ENCODE results near the gene KAZN. TPM values are rescaled to one million over a fixed set of nuclear protein-coding genes. Genes with fewer than 3 reads are reported as not detected.

Gene KAZN
- total RNA-seq, 3 donors from 2014 or later, result 12.2 to 16.4 (median 16.2) TPM

- Histone ChIP-seq H3K27me3 (no peaks in the 10 kb centered on the region), H3K27ac (peak overlapping the region; percentile 48 to 71), H3K4me3 (no peak overlapping the region), H3K9me3 (peaks cover 4 to 6% of the 10 kb centered on the region in 2 donors), H3K36me3 (no peaks in the 10 kb centered on the region), H3K4me1 (peaks cover 16 to 21% of the 10 kb centered on the region in 2 donors)
- TF ChIP-seq POLR2AphosphoS5 (IDR thresholded peaks at IDR 0.05) (no peak), POLR2A (IDR thresholded peaks at IDR 0.05) (no peak)
- TF ChIP-seq, protein P1, sequence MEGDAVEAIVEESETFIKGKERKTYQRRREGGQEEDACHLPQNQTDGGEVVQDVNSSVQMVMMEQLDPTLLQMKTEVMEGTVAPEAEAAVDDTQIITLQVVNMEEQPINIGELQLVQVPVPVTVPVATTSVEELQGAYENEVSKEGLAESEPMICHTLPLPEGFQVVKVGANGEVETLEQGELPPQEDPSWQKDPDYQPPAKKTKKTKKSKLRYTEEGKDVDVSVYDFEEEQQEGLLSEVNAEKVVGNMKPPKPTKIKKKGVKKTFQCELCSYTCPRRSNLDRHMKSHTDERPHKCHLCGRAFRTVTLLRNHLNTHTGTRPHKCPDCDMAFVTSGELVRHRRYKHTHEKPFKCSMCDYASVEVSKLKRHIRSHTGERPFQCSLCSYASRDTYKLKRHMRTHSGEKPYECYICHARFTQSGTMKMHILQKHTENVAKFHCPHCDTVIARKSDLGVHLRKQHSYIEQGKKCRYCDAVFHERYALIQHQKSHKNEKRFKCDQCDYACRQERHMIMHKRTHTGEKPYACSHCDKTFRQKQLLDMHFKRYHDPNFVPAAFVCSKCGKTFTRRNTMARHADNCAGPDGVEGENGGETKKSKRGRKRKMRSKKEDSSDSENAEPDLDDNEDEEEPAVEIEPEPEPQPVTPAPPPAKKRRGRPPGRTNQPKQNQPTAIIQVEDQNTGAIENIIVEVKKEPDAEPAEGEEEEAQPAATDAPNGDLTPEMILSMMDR (IDR thresholded peaks at IDR 0.05), result no peak
- DNase-seq (ENCODE audit: low spot score in 2 of 2), result no peak
- intact Hi-C loops (cut with DNase I; ENCODE audit: low total_unique reads), result no loop called here
These were observed 351.6 kb downstream of the KAZN start for GRCh38 chr1:14949836-14950713.

DNA sequence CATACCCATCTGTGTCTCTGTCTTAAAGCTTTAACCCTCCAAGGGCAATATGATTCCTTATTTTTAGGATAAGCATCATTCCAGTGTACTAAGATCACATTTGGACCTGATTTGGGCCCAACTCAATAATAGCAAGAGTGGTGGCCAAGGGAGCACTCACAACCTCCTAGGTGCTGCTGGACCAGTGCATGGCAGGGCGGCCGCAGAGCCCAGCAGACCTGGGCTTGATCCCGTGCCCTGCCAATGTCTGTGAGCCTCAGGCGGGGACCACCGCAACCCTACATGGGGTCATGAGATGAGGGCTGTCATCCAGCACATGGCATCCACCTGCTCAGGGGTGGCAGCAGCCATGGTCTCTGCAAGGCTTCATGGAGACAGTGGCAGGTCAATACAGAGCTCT is 353.3 kb downstream of the KAZN start:
- no peak for TF ChIP-seq POLR2AphosphoS5 (IDR thresholded peaks at IDR 0.05)
- TF ChIP-seq, protein P1 (IDR thresholded peaks at IDR 0.05), result no peak
- no peak for TF ChIP-seq POLR2A (IDR thresholded peaks at IDR 0.05)
- intact Hi-C loops (cut with DNase I; ENCODE audit: low total_unique reads), result no loop called here
- no peak overlapping the region for H3K27ac ChIP-seq

DNA sequence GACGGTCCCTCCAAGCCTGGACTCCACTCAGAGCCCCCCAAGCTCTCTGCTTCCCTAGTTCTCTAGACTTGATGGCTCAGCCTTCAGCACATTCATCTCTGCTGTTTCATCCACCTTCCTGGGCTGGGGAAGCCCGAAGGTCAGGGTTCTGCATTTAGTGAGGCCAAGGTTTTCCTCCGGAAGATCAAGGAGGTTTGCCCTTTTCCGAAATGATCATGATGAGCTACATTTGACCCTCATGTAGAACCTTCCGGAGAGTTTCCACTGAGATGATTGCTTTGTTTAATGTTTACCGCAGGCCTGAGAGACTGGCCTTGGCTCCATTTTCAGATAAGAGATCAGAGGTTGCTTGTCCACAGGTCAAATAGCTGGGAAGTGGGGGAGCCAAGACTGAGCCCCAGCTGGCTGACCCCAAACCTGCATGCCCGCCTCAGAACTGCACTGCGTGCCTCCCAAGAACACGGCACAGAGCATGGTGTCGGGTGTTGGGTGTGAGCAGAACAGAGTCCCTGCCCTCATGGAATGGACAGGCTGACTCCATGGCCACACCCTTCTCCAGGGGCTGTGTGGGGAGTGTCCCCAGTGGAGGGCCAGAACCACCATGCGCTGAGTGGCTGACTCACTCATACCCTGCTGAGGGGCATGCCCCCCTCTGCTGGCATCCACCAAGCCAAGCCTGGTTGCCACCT is 354.3 kb downstream of the KAZN start:
- peaks cover 2 to 7% of the 10 kb centered on the region in 2 donors for H3K4me1 ChIP-seq
- no peaks in the 10 kb centered on the region for H3K27me3 ChIP-seq
- intact Hi-C loops (cut with DNase I; ENCODE audit: low total_unique reads), result no loop called here
- no peak overlapping the region for H3K4me3 ChIP-seq
- no peak for TF ChIP-seq POLR2A (IDR thresholded peaks at IDR 0.05)
- TF ChIP-seq, protein P1 (IDR thresholded peaks at IDR 0.05), result no peak
- no peak for TF ChIP-seq POLR2AphosphoS5 (IDR thresholded peaks at IDR 0.05)
- no peaks in the 10 kb centered on the region for H3K36me3 ChIP-seq
- peaks cover 4 to 6% of the 10 kb centered on the region in 2 donors for H3K9me3 ChIP-seq
- DNase-seq (ENCODE audit: low spot score in 2 of 2), result no peak
- peak overlapping the region; percentile 5 to 81 for H3K27ac ChIP-seq

More for the DNA sequence above, 353.3 kb downstream of the KAZN start:
- no peak overlapping the region for H3K4me3 ChIP-seq
- H3K4me1 ChIP-seq, result peaks cover 7% of the 10 kb centered on the region in 2 donors
- H3K9me3 ChIP-seq, result peaks cover 4 to 6% of the 10 kb centered on the region in 2 donors
- DNase-seq (ENCODE audit: low spot score in 2 of 2), result no peak
- no peaks in the 10 kb centered on the region for H3K27me3 ChIP-seq
- H3K36me3 ChIP-seq, result no peaks in the 10 kb centered on the region

DNA sequence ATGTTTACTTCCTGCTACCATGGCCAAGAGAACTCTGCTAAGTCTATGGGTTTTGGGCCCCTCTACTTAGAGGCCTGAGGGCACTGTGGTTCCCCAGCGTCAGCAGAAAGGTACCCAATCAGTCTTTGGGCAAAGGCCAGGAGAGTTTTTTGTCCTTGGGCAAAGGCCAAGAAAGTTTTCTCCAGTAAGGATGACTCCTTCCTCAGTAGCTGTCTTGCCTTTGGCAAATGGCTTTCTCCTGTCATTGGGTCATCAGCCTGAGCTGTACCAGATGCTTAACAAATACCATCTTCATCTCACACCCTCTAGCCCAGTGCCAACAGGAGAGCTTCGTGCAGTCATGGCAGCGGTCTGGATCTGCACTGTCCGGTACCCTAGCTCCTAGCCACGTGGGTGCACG is 355.7 kb downstream of the KAZN start:
- Histone ChIP-seq H3K4me1 (peaks cover 3 to 7% of the 10 kb centered on the region in 2 donors), H3K4me3 (no peak overlapping the region), H3K36me3 (no peaks in the 10 kb centered on the region), H3K27ac (peak overlapping the region; percentile 52 to 81), H3K27me3 (no peaks in the 10 kb centered on the region), H3K9me3 (peaks cover 4 to 6% of the 10 kb centered on the region in 2 donors)
- intact Hi-C loops (cut with DNase I; ENCODE audit: low total_unique reads), result no loop called here
- TF ChIP-seq POLR2AphosphoS5 (IDR thresholded peaks at IDR 0.05) (peak in 1 of 3 donors; percentile 32), POLR2A (IDR thresholded peaks at IDR 0.05) (no peak)
- peak; percentile 70 to 73 for DNase-seq (ENCODE audit: low spot score in 2 of 2)

DNA sequence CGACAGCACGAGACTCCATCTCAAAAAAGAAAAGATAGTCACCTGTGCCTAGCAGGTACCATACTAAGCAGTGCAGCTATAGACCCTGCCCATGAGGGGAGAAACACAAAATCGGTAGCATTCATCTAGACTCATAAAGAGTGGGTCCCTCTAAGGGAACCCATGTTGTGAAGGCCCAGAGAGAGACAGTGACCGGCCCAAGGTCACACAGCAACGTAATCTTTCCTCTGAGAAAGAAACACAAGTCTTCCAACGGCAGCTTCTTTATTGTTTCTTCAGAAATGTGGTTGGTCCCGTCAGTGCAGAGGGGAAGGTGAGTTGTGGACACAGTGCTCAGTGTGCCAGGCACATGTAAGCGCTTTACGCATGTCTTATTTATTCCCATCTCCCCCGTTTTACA is 356.4 kb downstream of the KAZN start:
- H3K4me1 ChIP-seq, result peaks cover 4 to 7% of the 10 kb centered on the region in 2 donors
- intact Hi-C loops (cut with DNase I; ENCODE audit: low total_unique reads), result no loop called here
- H3K9me3 ChIP-seq, result peaks cover 4 to 6% of the 10 kb centered on the region in 2 donors
- TF ChIP-seq, protein P1 (IDR thresholded peaks at IDR 0.05), result no peak
- no peak for TF ChIP-seq POLR2AphosphoS5 (IDR thresholded peaks at IDR 0.05)
- no peak for TF ChIP-seq POLR2A (IDR thresholded peaks at IDR 0.05)
- H3K27ac ChIP-seq, result peak overlapping the region; percentile 52 to 81
- H3K36me3 ChIP-seq, result no peaks in the 10 kb centered on the region
- H3K27me3 ChIP-seq, result no peaks in the 10 kb centered on the region
- no peak overlapping the region for H3K4me3 ChIP-seq
- no peak for DNase-seq (ENCODE audit: low spot score in 2 of 2)
